Brain microvascular endothelial cell (primary cell): Measurements from ENCODE around the gene PNPLA7.

Experiments
- DNase-seq: peaks from one replicate; pipeline ENCODE4 v3.0.0-alpha.2; 2020
- H3K27ac ChIP-seq: fragments of 250-450 bp; sonication (Bioruptor Pico); 2 replicates; pipeline ENCODE4 v1.5.1; 2020; ENCODE audit warnings: mild to moderate bottlenecking, moderate library complexity
- H3K27me3 ChIP-seq: fragments of 250-450 bp; sonication (Bioruptor Pico); replicated peaks from 2 replicates; pipeline ENCODE4 v1.5.1; 2020; ENCODE audit warnings: mild to moderate bottlenecking
- H3K36me3 ChIP-seq: fragments of 250-450 bp; sonication (Bioruptor Pico); replicated peaks from 2 replicates; pipeline ENCODE4 v1.5.1; 2020; ENCODE audit warnings: mild to moderate bottlenecking
- H3K4me3 ChIP-seq: 2 replicates; pipeline ENCODE4 v1.5.1; 2011; ENCODE audit warnings: low read depth, mild to moderate bottlenecking, control low read depth, low read length, moderate library complexity
- in situ Hi-C: cut with HindIII; loops from 2 replicates; pipeline ENCODE4 v1.10.0; 2017; ENCODE audit warnings: low sequenced_read_pairs, low pct_ligation_motif_present
- TF ChIP-seq, protein P1 (sequence below): IDR thresholded peaks from 2 replicates; pipeline ENCODE4 v1.5.1; 2011; ENCODE audit warnings: low read depth, mild to moderate bottlenecking, moderate library complexity, low read length, control low read depth, inconsistent platforms; ENCODE audit errors: missing control alignments

PNPLA7 gene

DNA sequence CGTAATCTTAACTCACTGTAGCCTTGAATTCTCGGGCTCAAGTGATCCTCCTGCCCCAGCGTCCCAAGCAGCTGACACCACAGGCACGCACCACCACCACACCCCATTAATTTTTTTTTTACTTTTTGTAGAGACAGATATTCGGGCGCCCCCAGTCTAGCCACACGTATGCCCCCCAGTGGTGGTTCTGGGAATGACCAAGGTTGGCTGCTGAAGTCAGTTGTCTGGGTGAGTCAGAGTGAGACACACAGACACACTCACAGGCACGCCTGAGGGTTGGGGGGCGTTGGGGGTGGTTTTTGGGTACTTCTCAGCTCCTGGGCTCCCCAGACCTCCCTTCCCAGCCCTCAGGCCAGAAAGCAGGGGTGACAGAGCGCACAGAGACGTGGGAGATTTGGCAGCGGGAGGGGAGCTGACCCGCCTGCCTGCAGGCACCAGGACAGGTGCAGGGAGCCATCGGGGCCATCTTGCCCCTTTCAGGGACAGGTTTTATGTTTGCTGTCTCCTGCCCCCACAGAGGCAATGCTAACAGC is 104.9 kb downstream of the PNPLA7 start:
- no peak overlapping the region for H3K4me3 ChIP-seq
- no peak overlapping the region for H3K27ac ChIP-seq
- H3K27me3 ChIP-seq: no peaks in the 10 kb centered on the region
- peaks cover 15% of the 10 kb centered on the region for H3K36me3 ChIP-seq
- DNase-seq: peak; percentile 74
- in situ Hi-C loops: no loop called here
- TF ChIP-seq, protein P1, sequence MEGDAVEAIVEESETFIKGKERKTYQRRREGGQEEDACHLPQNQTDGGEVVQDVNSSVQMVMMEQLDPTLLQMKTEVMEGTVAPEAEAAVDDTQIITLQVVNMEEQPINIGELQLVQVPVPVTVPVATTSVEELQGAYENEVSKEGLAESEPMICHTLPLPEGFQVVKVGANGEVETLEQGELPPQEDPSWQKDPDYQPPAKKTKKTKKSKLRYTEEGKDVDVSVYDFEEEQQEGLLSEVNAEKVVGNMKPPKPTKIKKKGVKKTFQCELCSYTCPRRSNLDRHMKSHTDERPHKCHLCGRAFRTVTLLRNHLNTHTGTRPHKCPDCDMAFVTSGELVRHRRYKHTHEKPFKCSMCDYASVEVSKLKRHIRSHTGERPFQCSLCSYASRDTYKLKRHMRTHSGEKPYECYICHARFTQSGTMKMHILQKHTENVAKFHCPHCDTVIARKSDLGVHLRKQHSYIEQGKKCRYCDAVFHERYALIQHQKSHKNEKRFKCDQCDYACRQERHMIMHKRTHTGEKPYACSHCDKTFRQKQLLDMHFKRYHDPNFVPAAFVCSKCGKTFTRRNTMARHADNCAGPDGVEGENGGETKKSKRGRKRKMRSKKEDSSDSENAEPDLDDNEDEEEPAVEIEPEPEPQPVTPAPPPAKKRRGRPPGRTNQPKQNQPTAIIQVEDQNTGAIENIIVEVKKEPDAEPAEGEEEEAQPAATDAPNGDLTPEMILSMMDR: peak; percentile 92

DNA sequence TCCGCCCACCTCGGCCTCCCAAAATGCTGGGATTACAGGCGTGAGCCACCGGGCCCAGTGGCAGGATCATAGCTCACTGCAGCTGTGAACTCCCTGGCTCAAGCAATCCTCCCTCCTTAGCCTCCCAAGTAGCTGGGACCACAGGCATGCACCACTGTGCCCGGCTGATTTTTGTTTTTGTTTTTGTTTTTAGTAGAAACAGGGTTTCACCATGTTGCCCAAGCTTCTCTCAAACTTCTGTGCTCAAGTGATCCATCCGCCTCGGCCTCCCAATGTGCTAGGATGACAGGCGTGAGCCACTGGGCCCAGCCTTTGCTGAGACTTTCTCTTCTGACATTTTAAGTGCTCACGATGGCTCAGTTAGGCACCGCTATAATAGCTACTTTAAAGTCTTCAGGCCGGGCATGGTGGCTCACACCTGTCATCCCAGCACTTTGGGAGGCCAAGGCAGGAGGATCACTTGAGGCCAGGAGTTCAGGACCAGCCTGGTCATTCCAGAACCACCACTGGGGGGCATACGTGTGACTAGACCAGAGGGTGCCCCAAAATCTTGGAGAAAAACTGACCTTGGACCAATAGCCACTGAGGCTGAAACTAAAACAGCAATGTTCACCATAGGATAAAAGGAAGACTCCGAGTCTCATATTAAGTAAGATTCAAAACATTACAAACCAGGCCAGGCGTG is 106.0 kb downstream of the PNPLA7 start:
- no peak overlapping the region for H3K4me3 ChIP-seq
- TF ChIP-seq, protein P1: no peak
- peaks cover 8% of the 10 kb centered on the region for H3K36me3 ChIP-seq
- H3K27me3 ChIP-seq: no peaks in the 10 kb centered on the region
- in situ Hi-C loops: no loop called here
- no peak for DNase-seq
- H3K27ac ChIP-seq: no peak overlapping the region

DNA sequence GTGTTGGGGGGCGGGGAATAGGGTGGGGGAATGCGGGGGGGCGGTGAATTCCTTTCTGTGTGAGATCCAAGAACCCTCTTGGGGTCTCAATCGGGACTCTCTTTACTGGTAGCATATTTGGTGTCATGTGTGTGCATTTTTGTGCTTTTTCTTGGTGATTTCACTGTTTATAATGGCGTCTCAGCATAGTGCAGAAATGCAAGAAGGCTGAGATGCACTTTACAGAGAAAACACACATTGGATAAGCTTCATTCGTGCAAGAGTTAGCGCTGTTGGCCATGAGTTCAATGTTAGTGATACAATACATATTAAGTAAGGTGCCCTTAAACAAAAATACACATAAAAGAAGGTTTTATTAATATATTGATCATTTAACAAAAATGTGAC is 108.3 kb downstream of the PNPLA7 start:
- in situ Hi-C loops: no loop called here
- no peak for DNase-seq
- Histone ChIP-seq H3K36me3 (no peaks in the 10 kb centered on the region), H3K27ac (no peak overlapping the region), H3K4me3 (no peak overlapping the region), H3K27me3 (no peaks in the 10 kb centered on the region)
- TF ChIP-seq, protein P1: no peak

DNA sequence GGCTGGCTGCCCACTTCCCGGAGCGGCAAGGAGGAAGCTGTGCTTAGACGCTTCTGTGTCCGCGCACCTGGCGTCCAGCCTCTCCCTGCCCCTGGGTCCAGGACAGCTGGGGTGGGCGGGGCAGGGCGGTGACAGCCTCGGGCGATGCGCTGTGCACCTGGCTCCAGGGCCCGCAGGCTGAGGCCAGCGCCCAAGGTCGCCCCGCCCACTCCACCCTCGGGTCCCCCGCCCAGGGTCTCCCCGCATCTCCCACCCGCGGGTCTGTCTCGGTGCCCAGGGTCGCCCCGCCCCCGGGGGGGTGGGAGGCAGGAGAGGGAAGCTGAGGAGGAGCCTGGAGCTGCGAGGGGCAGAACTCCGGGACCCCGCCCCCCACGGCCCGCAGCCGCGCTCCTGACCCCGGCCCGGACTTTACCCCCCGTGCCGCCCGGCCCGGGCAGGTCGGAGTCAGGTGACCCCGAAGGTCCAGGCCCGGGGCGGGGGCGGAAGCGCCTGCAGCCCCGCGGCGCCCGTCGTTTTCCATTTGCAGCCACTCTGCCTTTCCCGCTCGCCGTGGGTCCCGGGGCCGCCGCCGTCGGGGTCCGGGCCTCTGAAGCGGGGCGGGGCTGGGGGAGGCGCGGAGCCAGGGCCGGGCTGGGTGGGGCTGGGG is 108.8 kb downstream of the PNPLA7 start, which contains the start of gene ENTPD8:
TSS of gene ENTPD8 (minus strand) at position 69 of the 646 bp plus-strand sequence. CDS start 3,072 bp downstream, outside the sequence.
- no peak for DNase-seq
- in situ Hi-C loops: no loop called here
- Histone ChIP-seq H3K27ac (no peak within 1 kb of the TSS), H3K4me3 (peak within 1 kb of the TSS; percentile 22), H3K27me3 (no peaks in the 10 kb centered on the region), H3K36me3 (no peaks in the 10 kb centered on the region)
- TF ChIP-seq, protein P1: no peak

DNA sequence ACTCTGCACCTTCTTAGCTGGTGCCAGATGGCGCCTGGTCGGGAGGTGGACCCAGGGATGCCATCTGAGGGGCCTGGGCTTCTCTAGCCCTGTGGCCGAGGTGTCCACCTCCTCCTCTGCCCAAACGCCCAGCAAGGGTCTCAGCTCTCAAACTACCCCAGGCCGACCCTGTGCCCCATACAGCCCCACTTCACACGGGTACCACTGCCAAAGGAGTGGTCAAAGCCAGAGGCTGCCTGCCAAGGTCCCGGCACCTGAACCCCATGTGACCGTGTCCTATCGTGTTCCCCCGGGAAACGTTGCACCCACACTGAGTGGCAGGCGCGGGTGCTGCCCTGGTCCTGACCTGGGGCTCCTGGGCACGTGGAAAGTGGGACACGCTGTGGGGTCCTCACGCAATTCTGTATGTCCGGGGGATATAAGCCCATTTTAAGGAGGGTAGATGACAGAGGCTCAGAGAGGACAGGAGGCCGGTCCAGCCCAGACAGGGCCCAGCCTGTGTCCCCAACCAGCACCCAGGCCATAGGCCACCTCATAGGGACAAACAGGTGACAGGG is 111.0 kb downstream of the PNPLA7 start:
- no peaks in the 10 kb centered on the region for H3K27me3 ChIP-seq
- TF ChIP-seq, protein P1: no peak
- no peaks in the 10 kb centered on the region for H3K36me3 ChIP-seq
- no peak overlapping the region for H3K27ac ChIP-seq
- DNase-seq: no peak
- H3K4me3 ChIP-seq: no peak overlapping the region
- in situ Hi-C loops: no loop called here
